Cardiac fibroblast (primary cell): ENCODE results near the gene GLRX3.
"Not testable (repeated sequence)": the region's sequence is repeated elsewhere in the genome, so short reads cannot be mapped to it uniquely, and the experiment has no call there.

Experiments
- DNase-seq, 2 donors: peaks; one replicate each; pipeline versions ENCODE4 v3.0.0 to v3.0.0-alpha.2; 2010; ENCODE audit warnings: low read depth in 2 of 2
- H3K4me3 ChIP-seq, 2 donors: replicated peaks in 1 of 2; 1 replicate in 1 of 2; 2 replicates in 1 of 2; pipeline ENCODE4 v1.5.1; 2011; ENCODE audit warnings: low read depth in 2 of 2, low read length in 2 of 2, mild to moderate bottlenecking in 2 of 2, moderate library complexity in 1 of 2
- CTCF ChIP-seq: IDR thresholded peaks from one replicate; pipeline ENCODE4 v1.5.1; 2011; ENCODE audit warnings: low read depth, mild to moderate bottlenecking, low read length, inconsistent platforms

GLRX3 gene

GRCh38 chr10:130110246-130111112 is 25.7 kb upstream of the GLRX3 start, which contains the start of gene C10orf143:
TSS of gene C10orf143 (minus strand) at chr10:130110830. CDS start at chr10:130110772, 58 bp downstream.
- TF ChIP-seq CTCF, result no peak
- peak; percentile 98 for DNase-seq
- peak within 1 kb of the TSS; percentile 80 to 95 for H3K4me3 ChIP-seq

- peak overlapping the region; percentile 80 to 95 for H3K4me3 ChIP-seq
- no peak for TF ChIP-seq CTCF
- DNase-seq, result peak; percentile 98
Observed at GRCh38 chr10:130111113-130111851, 24.9 kb upstream of the GLRX3 start.

- no peak for DNase-seq
- peak overlapping the region; percentile 80 to 95 for H3K4me3 ChIP-seq
- no peak for TF ChIP-seq CTCF
Observed at GRCh38 chr10:130111852-130112180, 24.4 kb upstream of the GLRX3 start.

GRCh38 chr10:130112821-130113220 is 23.4 kb upstream of the GLRX3 start:
- no peak for TF ChIP-seq CTCF
- H3K4me3 ChIP-seq, result no peak overlapping the region
- no peak for DNase-seq

GRCh38 chr10:130116942-130117341 is 19.2 kb upstream of the GLRX3 start:
- H3K4me3 ChIP-seq, DNase-seq: not testable (repeated sequence)

GRCh38 chr10:130117535-130117934 is 18.7 kb upstream of the GLRX3 start:
- not testable (repeated sequence) for H3K4me3 ChIP-seq, DNase-seq

GRCh38 chr10:130121486-130122079 is 14.6 kb upstream of the GLRX3 start:
- H3K4me3 ChIP-seq, result no peak overlapping the region
- no peak for DNase-seq
- TF ChIP-seq CTCF, result no peak
